ENCODE data around the gene FAM53A.

FAM53A gene

DNA sequence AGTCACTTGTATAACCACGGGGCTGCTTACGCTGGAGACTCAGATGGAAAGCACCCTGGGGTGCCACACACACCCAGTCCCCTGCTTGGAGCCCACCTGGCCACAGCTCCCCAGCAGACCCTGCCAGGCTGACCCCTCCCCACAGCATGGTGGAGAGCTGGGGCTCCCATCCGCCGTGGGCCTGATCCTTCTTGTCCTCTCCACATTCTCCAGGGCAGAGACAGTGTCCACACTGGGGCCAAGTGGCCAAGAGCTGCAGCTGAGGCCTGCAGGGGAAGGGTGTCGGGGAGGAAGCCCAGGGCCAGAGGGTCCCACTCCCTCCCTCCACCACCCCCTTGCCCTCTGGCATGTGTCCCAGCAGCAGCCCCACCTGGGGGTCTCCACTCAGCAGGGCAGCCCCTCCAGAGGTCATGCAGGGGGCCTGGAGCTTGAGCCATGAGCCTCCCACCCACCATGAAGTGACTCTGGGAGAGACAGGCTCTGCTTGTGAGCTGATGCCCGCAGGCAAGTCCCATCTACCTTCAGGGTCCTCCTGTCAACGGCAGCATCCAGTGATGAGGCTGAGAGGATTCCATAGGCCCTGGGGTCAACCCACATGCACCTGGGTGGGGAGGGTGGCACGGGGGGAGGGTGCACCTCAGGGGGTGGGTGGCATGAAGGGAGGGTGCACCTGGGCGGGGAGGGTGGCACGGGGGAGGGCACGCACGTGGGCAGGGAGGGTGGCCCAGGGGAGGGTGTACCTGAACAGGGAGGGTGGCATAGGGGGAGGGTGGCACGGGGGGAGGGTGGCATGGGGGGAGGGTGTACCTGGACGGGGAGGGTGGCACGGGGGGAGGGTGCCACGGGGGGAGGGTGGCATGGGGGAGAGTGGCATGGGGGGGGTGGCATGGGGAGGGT lies 56.4 kb downstream of the FAM53A start:
- ChIA-PET POLR2A (no interaction called here), CTCF (no interaction called here)
- TF ChIP-seq SUZ12 (IDR thresholded peaks at IDR 0.05) = no peak
- TF ChIP-seq LEF1 (IDR thresholded peaks at IDR 0.05; ENCODE audit: borderline replicate concordance) = no peak
- TF ChIP-seq L3MBTL2 (conservative IDR thresholded peaks at IDR 0.05) = no peak
- TF ChIP-seq BHLHE40 (IDR thresholded peaks at IDR 0.05; ENCODE audit: borderline replicate concordance) = no peak
- no peak for TF ChIP-seq ELF4 (IDR thresholded peaks at IDR 0.05)
- TF ChIP-seq FOXM1 (IDR thresholded peaks at IDR 0.05; ENCODE audit: borderline replicate concordance) = no peak
- no peak for TF ChIP-seq ZNF384 (IDR thresholded peaks at IDR 0.05)
- TF ChIP-seq ARNT (IDR thresholded peaks at IDR 0.05) = no peak
- TF ChIP-seq, protein P1, sequence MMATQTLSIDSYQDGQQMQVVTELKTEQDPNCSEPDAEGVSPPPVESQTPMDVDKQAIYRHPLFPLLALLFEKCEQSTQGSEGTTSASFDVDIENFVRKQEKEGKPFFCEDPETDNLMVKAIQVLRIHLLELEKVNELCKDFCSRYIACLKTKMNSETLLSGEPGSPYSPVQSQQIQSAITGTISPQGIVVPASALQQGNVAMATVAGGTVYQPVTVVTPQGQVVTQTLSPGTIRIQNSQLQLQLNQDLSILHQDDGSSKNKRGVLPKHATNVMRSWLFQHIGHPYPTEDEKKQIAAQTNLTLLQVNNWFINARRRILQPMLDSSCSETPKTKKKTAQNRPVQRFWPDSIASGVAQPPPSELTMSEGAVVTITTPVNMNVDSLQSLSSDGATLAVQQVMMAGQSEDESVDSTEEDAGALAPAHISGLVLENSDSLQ (IDR thresholded peaks at IDR 0.05) = no peak
- TF ChIP-seq FOXA1 (IDR thresholded peaks at IDR 0.05) = no peak
- no peak for TF ChIP-seq CTBP1 (IDR thresholded peaks at IDR 0.05; ENCODE audit: borderline replicate concordance)
- no peak for TF ChIP-seq TARDBP (IDR thresholded peaks at IDR 0.05)
- TF ChIP-seq NFRKB (IDR thresholded peaks at IDR 0.05) = no peak
- no peak for DNase-seq (ENCODE audit: extremely low spot score)

DNA sequence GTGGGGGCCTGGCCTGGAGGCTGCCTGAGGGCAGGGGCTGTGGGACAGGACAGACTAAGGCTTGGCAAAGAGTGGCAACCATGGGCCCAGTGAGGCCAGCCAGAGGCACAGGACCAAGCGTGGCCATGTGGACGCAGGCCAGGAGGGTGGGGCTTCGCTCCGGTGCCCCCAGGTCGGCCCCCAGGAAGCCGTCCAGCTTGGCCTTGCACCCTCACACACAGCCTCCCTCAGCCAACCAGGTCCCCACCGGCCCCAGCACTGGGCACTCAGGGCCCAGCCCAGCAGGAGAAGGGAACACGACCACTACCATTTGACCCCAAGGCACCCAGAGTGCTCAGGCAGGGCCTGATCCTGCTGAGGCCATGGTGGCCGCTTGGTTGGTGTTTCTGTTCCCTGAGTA lies 57.2 kb downstream of the FAM53A start:
- no peak for DNase-seq (ENCODE audit: extremely low spot score)
- TF ChIP-seq ELF4 (IDR thresholded peaks at IDR 0.05) (no peak), SP1 (IDR thresholded peaks at IDR 0.05) (no peak), ZNF384 (IDR thresholded peaks at IDR 0.05) (no peak), BHLHE40 (IDR thresholded peaks at IDR 0.05; ENCODE audit: borderline replicate concordance) (no peak), NFRKB (IDR thresholded peaks at IDR 0.05) (no peak), SUZ12 (IDR thresholded peaks at IDR 0.05) (no peak), FOXA1 (IDR thresholded peaks at IDR 0.05) (no peak), HDGF (IDR thresholded peaks at IDR 0.05; ENCODE audit: borderline replicate concordance) (no peak), LEF1 (IDR thresholded peaks at IDR 0.05; ENCODE audit: borderline replicate concordance) (no peak), CTBP1 (IDR thresholded peaks at IDR 0.05; ENCODE audit: borderline replicate concordance) (no peak), L3MBTL2 (conservative IDR thresholded peaks at IDR 0.05) (no peak), FOXM1 (IDR thresholded peaks at IDR 0.05; ENCODE audit: borderline replicate concordance) (no peak)
- TF ChIP-seq, protein P1 (IDR thresholded peaks at IDR 0.05) = no peak
- ChIA-PET CTCF (no interaction called here), POLR2A (no interaction called here)

DNA sequence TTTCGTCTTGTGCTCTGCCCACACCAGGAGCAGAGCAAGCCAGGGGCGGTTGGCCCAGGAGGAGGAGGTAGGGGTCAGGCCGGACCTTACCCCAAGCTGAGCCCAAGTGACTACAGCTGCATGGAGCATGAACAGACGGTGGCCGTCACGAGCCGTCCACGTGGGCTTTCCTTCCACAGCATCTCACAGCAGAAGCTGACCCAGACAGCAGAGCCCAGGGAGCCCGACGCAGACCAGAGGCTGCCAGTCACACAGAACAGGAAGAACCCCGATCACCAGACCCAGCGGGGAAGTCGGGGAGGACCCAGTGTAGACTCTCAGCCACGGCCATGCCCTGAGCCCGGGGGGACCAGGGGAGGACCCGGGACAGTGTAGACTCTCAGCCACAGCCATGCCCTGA lies 58.0 kb downstream of the FAM53A start:
- ChIA-PET CTCF (no interaction called here), POLR2A (no interaction called here)
- TF ChIP-seq LEF1 (IDR thresholded peaks at IDR 0.05; ENCODE audit: borderline replicate concordance) (no peak), HDGF (IDR thresholded peaks at IDR 0.05; ENCODE audit: borderline replicate concordance) (no peak), ZNF384 (IDR thresholded peaks at IDR 0.05) (no peak), NFRKB (IDR thresholded peaks at IDR 0.05) (no peak), SUZ12 (IDR thresholded peaks at IDR 0.05) (no peak), FOXK2 (IDR thresholded peaks at IDR 0.05) (no peak), FOXM1 (IDR thresholded peaks at IDR 0.05; ENCODE audit: borderline replicate concordance) (no peak), SP1 (IDR thresholded peaks at IDR 0.05) (no peak), TARDBP (IDR thresholded peaks at IDR 0.05) (no peak), BHLHE40 (IDR thresholded peaks at IDR 0.05; ENCODE audit: borderline replicate concordance) (no peak), ELF4 (IDR thresholded peaks at IDR 0.05) (no peak), CTBP1 (IDR thresholded peaks at IDR 0.05; ENCODE audit: borderline replicate concordance) (no peak), FOXA1 (IDR thresholded peaks at IDR 0.05) (no peak), ARNT (IDR thresholded peaks at IDR 0.05) (no peak), L3MBTL2 (conservative IDR thresholded peaks at IDR 0.05) (no peak)
- TF ChIP-seq, protein P1 (IDR thresholded peaks at IDR 0.05) = no peak
- no peak for DNase-seq (ENCODE audit: extremely low spot score)

DNA sequence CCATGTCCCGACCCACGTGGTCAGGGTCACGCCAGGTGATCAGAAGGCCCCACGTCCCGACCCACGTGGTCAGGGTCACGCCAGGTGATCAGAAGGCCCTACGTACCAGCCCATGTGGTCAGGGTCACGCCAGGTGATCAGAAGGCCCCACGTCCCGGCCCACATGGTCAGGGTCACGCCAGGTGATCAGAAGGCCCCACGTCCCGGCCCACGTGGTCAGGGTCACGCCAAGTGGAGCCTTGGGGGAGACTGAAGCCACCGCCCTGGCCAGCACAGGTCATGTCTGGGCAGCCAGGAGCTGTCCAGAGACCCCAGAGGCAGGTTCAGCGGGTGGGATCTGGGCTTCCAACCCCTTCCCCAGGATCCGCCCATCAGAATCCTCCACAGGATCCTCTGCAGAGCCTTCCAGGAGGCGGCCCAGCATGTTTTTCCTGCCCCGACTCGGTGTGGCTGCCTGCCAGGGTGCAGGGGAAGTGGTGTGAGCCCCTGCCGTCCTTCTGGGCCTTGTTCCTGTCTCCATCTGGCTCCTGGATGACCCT lies 58.4 kb downstream of the FAM53A start:
- DNase-seq (ENCODE audit: extremely low spot score) = no peak
- CTCF ChIA-PET = no interaction called here

DNA sequence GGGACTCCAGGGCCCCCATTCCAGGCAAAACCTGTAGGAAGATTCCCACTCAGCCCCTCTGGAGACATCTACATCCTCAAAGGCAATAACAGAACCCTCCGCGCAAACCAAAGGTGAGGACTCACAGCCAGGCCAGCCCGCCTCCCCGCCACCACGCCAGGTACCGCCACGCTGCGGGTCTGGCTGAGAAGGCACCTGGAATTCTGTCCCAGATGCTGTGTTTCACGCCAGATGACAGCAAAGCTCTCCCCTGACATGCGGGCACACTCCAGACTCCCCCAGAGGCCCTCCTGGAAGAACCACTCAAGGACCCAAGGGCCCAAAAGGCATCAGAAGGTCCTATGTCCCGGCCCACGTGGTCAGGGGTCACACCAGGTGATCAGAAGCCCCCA lies 59.6 kb downstream of the FAM53A start:
- TF ChIP-seq L3MBTL2 (conservative IDR thresholded peaks at IDR 0.05) (no peak), SUZ12 (IDR thresholded peaks at IDR 0.05) (no peak), ARNT (IDR thresholded peaks at IDR 0.05) (no peak), FOXK2 (IDR thresholded peaks at IDR 0.05) (no peak), HDGF (IDR thresholded peaks at IDR 0.05; ENCODE audit: borderline replicate concordance) (no peak), FOXM1 (IDR thresholded peaks at IDR 0.05; ENCODE audit: borderline replicate concordance) (no peak), FOXA1 (IDR thresholded peaks at IDR 0.05) (no peak), TARDBP (IDR thresholded peaks at IDR 0.05) (no peak), CTBP1 (IDR thresholded peaks at IDR 0.05; ENCODE audit: borderline replicate concordance) (no peak)
- TF ChIP-seq, protein P1 (IDR thresholded peaks at IDR 0.05) = no peak
- ChIA-PET CTCF (no interaction called here), POLR2A (no interaction called here)
- no peak for DNase-seq (ENCODE audit: extremely low spot score)

More for the DNA sequence above, 58.4 kb downstream of the FAM53A start:
- POLR2A ChIA-PET = no interaction called here
- TF ChIP-seq L3MBTL2 (conservative IDR thresholded peaks at IDR 0.05) = no peak
- no peak for TF ChIP-seq ARNT (IDR thresholded peaks at IDR 0.05)
